ENCODE data around the gene BRMS1L. TPM values are rescaled to one million over a fixed set of nuclear protein-coding genes. Genes with fewer than 3 reads are reported as not detected.

BRMS1L gene
- total and polyA plus RNA-seq, 2 donors (not counting 1 experiment from before 2014, with no cell fraction given) = 3.3 to 9.5 TPM

DNA sequence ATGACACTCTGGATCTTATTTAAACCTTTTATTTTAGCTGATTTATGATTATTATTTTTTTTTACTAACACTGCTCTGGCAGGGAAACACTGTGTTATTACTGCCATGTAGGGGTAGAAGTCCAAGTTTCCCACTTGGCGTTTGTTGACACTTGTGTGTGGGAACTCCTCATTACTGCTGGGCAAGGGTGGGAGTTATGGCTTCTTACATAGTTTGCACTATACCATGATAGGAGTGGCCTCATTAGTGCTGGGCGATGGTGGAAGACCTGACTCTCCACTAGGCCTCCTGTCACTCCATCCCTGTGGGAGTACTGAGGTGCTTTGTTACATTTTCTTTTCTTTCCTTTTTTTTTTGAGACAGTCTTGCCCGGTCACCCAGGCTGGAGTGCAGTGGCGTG lies 83.5 kb downstream of the BRMS1L start:
- H3K79me2 ChIP-seq (ENCODE audit: control insufficient read depth, insufficient read depth, low read length) = no peaks in the 10 kb centered on the region
- H4K20me1 ChIP-seq (ENCODE audit: control insufficient read depth, extremely low read depth, insufficient read depth, low read length) = no peaks in the 10 kb centered on the region
- no peaks in the 10 kb centered on the region for H3K27me3 ChIP-seq (ENCODE audit: control insufficient read depth, insufficient read depth, low read length)
- no peak for DNase-seq (ENCODE audit: low read depth in 2 of 2)
- H2AFZ ChIP-seq (ENCODE audit: low read length) = no peak overlapping the region
- no peak overlapping the region for H3K27ac ChIP-seq (ENCODE audit: insufficient read depth, low read length)
- H3K4me2 ChIP-seq (ENCODE audit: extremely low read depth, insufficient read depth, low read length) = no peak overlapping the region
- TF ChIP-seq, protein P1, sequence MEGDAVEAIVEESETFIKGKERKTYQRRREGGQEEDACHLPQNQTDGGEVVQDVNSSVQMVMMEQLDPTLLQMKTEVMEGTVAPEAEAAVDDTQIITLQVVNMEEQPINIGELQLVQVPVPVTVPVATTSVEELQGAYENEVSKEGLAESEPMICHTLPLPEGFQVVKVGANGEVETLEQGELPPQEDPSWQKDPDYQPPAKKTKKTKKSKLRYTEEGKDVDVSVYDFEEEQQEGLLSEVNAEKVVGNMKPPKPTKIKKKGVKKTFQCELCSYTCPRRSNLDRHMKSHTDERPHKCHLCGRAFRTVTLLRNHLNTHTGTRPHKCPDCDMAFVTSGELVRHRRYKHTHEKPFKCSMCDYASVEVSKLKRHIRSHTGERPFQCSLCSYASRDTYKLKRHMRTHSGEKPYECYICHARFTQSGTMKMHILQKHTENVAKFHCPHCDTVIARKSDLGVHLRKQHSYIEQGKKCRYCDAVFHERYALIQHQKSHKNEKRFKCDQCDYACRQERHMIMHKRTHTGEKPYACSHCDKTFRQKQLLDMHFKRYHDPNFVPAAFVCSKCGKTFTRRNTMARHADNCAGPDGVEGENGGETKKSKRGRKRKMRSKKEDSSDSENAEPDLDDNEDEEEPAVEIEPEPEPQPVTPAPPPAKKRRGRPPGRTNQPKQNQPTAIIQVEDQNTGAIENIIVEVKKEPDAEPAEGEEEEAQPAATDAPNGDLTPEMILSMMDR (conservative IDR thresholded peaks at IDR 0.05 in 1 of 2, IDR thresholded peaks at IDR 0.05 in 1 of 2; ENCODE audit: low read depth in 1 of 2, low read length in 2 of 2) = no peak
- TF ChIP-seq EZH2 (IDR thresholded peaks at IDR 0.05; ENCODE audit: low read length, missing control alignments) = no peak
- no peaks in the 10 kb centered on the region for H3K9me3 ChIP-seq (ENCODE audit: control insufficient read depth, insufficient read depth, low read depth, low read length)
- H3K36me3 ChIP-seq (ENCODE audit: control insufficient read depth, insufficient read depth, low read length) = no peaks in the 10 kb centered on the region
- no peak overlapping the region for H3K9ac ChIP-seq (ENCODE audit: insufficient read depth, low read length)
- no peaks in the 10 kb centered on the region for H3K4me1 ChIP-seq (ENCODE audit: control insufficient read depth, extremely low read depth, insufficient read depth, low read length)
- no peak overlapping the region for H3K4me3 ChIP-seq (replicated peaks in 1 of 4; ENCODE audit: control extremely low read depth in 1 of 4, insufficient read depth in 1 of 4, low read depth in 3 of 4, low read length in 4 of 4)

DNA sequence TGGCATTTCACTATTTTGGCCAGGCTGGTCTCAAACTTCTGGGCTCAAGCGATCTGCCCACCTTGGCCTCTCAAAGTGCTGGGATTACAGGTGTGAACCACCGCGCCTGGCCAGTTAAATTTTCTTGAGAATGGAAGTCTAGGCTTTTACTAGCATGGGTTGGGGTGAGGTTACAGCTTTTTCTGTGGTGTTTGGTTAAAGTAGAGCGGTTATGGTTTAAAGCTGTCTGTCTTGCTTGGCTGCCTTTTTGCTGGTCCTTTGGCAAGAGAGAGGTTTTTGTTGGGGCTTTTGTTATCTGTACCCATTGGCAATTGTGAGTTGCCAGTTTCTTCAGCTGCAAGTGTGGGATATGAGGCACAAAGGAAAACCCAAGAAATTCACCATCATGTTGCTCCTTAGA lies 84.1 kb downstream of the BRMS1L start:
- Histone ChIP-seq H3K79me2 (ENCODE audit: control insufficient read depth, insufficient read depth, low read length) (no peaks in the 10 kb centered on the region), H3K9ac (ENCODE audit: insufficient read depth, low read length) (no peak overlapping the region), H3K9me3 (ENCODE audit: control insufficient read depth, insufficient read depth, low read depth, low read length) (no peaks in the 10 kb centered on the region), H2AFZ (ENCODE audit: low read length) (no peak overlapping the region), H4K20me1 (ENCODE audit: control insufficient read depth, extremely low read depth, insufficient read depth, low read length) (no peaks in the 10 kb centered on the region), H3K4me1 (ENCODE audit: control insufficient read depth, extremely low read depth, insufficient read depth, low read length) (no peaks in the 10 kb centered on the region), H3K27ac (ENCODE audit: insufficient read depth, low read length) (no peak overlapping the region), H3K27me3 (ENCODE audit: control insufficient read depth, insufficient read depth, low read length) (no peaks in the 10 kb centered on the region), H3K4me3 (replicated peaks in 1 of 4; ENCODE audit: control extremely low read depth in 1 of 4, insufficient read depth in 1 of 4, low read depth in 3 of 4, low read length in 4 of 4) (no peak overlapping the region), H3K36me3 (ENCODE audit: control insufficient read depth, insufficient read depth, low read length) (no peaks in the 10 kb centered on the region), H3K4me2 (ENCODE audit: extremely low read depth, insufficient read depth, low read length) (no peak overlapping the region)
- DNase-seq (ENCODE audit: low read depth in 2 of 2) = no peak
- no peak for TF ChIP-seq EZH2 (IDR thresholded peaks at IDR 0.05; ENCODE audit: low read length, missing control alignments)
- TF ChIP-seq, protein P1 (conservative IDR thresholded peaks at IDR 0.05 in 1 of 2, IDR thresholded peaks at IDR 0.05 in 1 of 2; ENCODE audit: low read depth in 1 of 2, low read length in 2 of 2) = no peak

DNA sequence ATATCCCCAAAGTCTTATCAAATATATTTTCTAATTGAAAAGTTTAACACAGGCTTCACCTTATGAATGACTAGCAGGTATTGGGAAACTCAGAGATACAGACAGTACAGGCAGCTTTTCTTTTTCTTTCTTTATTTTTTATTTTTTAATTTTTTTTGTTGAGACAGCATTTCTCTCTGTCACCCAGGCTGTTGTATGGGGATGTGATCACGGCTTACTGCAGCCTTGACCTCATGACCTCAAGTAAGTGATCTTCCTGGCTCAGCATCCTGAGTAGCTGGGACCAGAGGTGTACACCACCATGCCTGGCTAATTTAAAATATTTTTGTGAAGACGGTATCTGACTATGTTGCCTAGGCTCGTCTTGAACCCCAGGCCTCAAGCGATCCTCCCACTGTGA lies 85.0 kb downstream of the BRMS1L start:
- Histone ChIP-seq H3K4me2 (ENCODE audit: extremely low read depth, insufficient read depth, low read length) (no peak overlapping the region), H3K36me3 (ENCODE audit: control insufficient read depth, insufficient read depth, low read length) (no peaks in the 10 kb centered on the region), H3K27ac (ENCODE audit: insufficient read depth, low read length) (no peak overlapping the region), H3K4me1 (ENCODE audit: control insufficient read depth, extremely low read depth, insufficient read depth, low read length) (no peaks in the 10 kb centered on the region), H3K9me3 (ENCODE audit: control insufficient read depth, insufficient read depth, low read depth, low read length) (no peaks in the 10 kb centered on the region), H2AFZ (ENCODE audit: low read length) (no peak overlapping the region), H4K20me1 (ENCODE audit: control insufficient read depth, extremely low read depth, insufficient read depth, low read length) (no peaks in the 10 kb centered on the region), H3K9ac (ENCODE audit: insufficient read depth, low read length) (no peak overlapping the region), H3K27me3 (ENCODE audit: control insufficient read depth, insufficient read depth, low read length) (no peaks in the 10 kb centered on the region), H3K79me2 (ENCODE audit: control insufficient read depth, insufficient read depth, low read length) (no peaks in the 10 kb centered on the region), H3K4me3 (replicated peaks in 1 of 4; ENCODE audit: control extremely low read depth in 1 of 4, insufficient read depth in 1 of 4, low read depth in 3 of 4, low read length in 4 of 4) (no peak overlapping the region)
- TF ChIP-seq, protein P1 (conservative IDR thresholded peaks at IDR 0.05 in 1 of 2, IDR thresholded peaks at IDR 0.05 in 1 of 2; ENCODE audit: low read depth in 1 of 2, low read length in 2 of 2) = no peak
- TF ChIP-seq EZH2 (IDR thresholded peaks at IDR 0.05; ENCODE audit: low read length, missing control alignments) = no peak
- no peak for DNase-seq (ENCODE audit: low read depth in 2 of 2)
